H9 (cell line): ENCODE measurements around the gene UNC13D. TPM values are rescaled to one million over a fixed set of nuclear protein-coding genes. Genes with fewer than 3 reads are reported as not detected.

Experiments
- DNase-seq: peaks from one replicate; pipeline ENCODE4 v3.0.0-alpha.2; 2017
- H2AFZ ChIP-seq: one replicate; pipeline ENCODE4 v1.6.1; 2013; ENCODE audit warnings: mild to moderate bottlenecking, low read length, control low read depth, moderate library complexity
- H2AK5ac ChIP-seq: 2 replicates; pipeline ENCODE4 v1.6.1; 2013; ENCODE audit warnings: low read length, control low read depth, mixed read lengths; ENCODE audit not compliant: insufficient read length
- H2BK120ac ChIP-seq: one replicate; pipeline ENCODE4 v1.6.1; 2013; ENCODE audit warnings: low read depth, mild to moderate bottlenecking, low read length, control low read depth, inconsistent platforms; ENCODE audit not compliant: poor library complexity, severe bottlenecking
- H2BK12ac ChIP-seq: 2 replicates; pipeline ENCODE4 v1.6.1; 2013; ENCODE audit warnings: low read length, control low read depth, mixed read lengths, low read depth; ENCODE audit not compliant: insufficient read length
- H2BK15ac ChIP-seq: 2 replicates; pipeline ENCODE4 v1.6.1; 2013; ENCODE audit warnings: low read depth, low read length, control low read depth
- H2BK20ac ChIP-seq: one replicate; pipeline ENCODE4 v1.6.1; 2013; ENCODE audit warnings: low read depth, mild to moderate bottlenecking, low read length, control low read depth, inconsistent platforms; ENCODE audit not compliant: poor library complexity, severe bottlenecking
- H2BK5ac ChIP-seq: 2 replicates; pipeline ENCODE4 v1.6.1; 2013; ENCODE audit warnings: low read length, control low read depth, mixed read lengths; ENCODE audit not compliant: insufficient read length
- H3K14ac ChIP-seq: 2 replicates; pipeline ENCODE4 v1.6.1; 2013; ENCODE audit warnings: low read length, control low read depth; ENCODE audit not compliant: insufficient read depth
- H3K18ac ChIP-seq: 2 replicates; pipeline ENCODE4 v1.6.1; 2013; ENCODE audit warnings: low read depth, mild to moderate bottlenecking, mixed read lengths, low read length, control low read depth; ENCODE audit not compliant: insufficient read length
- H3K23ac ChIP-seq: 2 replicates; pipeline ENCODE4 v1.6.1; 2013; ENCODE audit warnings: low read length, control low read depth, mixed read lengths, low read depth; ENCODE audit not compliant: insufficient read length
- H3K23me2 ChIP-seq: 2 replicates; pipeline ENCODE4 v1.6.1; 2013; ENCODE audit warnings: low read depth, mild to moderate bottlenecking, mixed read lengths, low read length, control low read depth; ENCODE audit not compliant: insufficient read length, poor library complexity, severe bottlenecking
- H3K27ac ChIP-seq: 2 replicates; pipeline ENCODE4 v1.5.1; 2013; ENCODE audit warnings: low read length, control low read depth, mixed read lengths, low read depth; ENCODE audit not compliant: insufficient read length
- H3K27me3 ChIP-seq: 2 replicates; pipeline ENCODE4 v1.6.1; 2013; ENCODE audit warnings: low read length, control low read depth, inconsistent platforms; ENCODE audit not compliant: insufficient read depth
- H3K4ac ChIP-seq: 2 replicates; pipeline ENCODE4 v1.6.1; 2013; ENCODE audit warnings: low read depth, mild to moderate bottlenecking, control low read depth, inconsistent platforms, low read length, moderate library complexity
- H3K4me1 ChIP-seq: 2 replicates; pipeline ENCODE4 v1.6.1; 2013; ENCODE audit warnings: low read length, control low read depth, inconsistent platforms; ENCODE audit not compliant: insufficient read depth
- H3K4me2 ChIP-seq: 2 replicates; pipeline ENCODE4 v1.6.1; 2013; ENCODE audit warnings: low read length, control low read depth, mixed read lengths; ENCODE audit not compliant: insufficient read length, insufficient read depth
- H3K56ac ChIP-seq: 2 replicates; pipeline ENCODE4 v1.6.1; 2013; ENCODE audit warnings: low read depth, mild to moderate bottlenecking, mixed read lengths, low read length, control low read depth; ENCODE audit not compliant: insufficient read length
- H3K79me1 ChIP-seq: 2 replicates; pipeline ENCODE4 v1.6.1; 2013; ENCODE audit warnings: low read depth, mild to moderate bottlenecking, moderate library complexity, low read length, control low read depth, inconsistent platforms; ENCODE audit not compliant: insufficient read depth, poor library complexity, severe bottlenecking
- H3K79me2 ChIP-seq: 2 replicates; pipeline ENCODE4 v1.6.1; 2013; ENCODE audit warnings: low read length, control low read depth, inconsistent platforms; ENCODE audit not compliant: insufficient read depth
- H3K9ac ChIP-seq: 2 replicates; pipeline ENCODE4 v1.6.1; 2013; ENCODE audit warnings: low read length, control low read depth, mixed read lengths; ENCODE audit not compliant: insufficient read length; ENCODE audit errors: extremely low read depth
- H3K9me3 ChIP-seq: one replicate; pipeline ENCODE4 v1.6.1; 2013; ENCODE audit warnings: low read depth, low read length, inconsistent platforms; ENCODE audit not compliant: control insufficient read depth
- H3T11ph ChIP-seq: one replicate; pipeline ENCODE4 v1.6.1; 2013; ENCODE audit warnings: mild to moderate bottlenecking, low read length, control low read depth, inconsistent platforms
- H4K20me1 ChIP-seq: one replicate; pipeline ENCODE4 v1.6.1; 2013; ENCODE audit not compliant: control insufficient read depth, insufficient read length, insufficient read depth
- H4K5ac ChIP-seq: 2 replicates; pipeline ENCODE4 v1.6.1; 2013; ENCODE audit warnings: low read depth, mild to moderate bottlenecking, mixed read lengths, low read length, control low read depth; ENCODE audit not compliant: insufficient read length
- H4K8ac ChIP-seq: replicated peaks from 2 replicates; pipeline ENCODE4 v1.6.1; 2013; ENCODE audit warnings: low read length, control low read depth, mixed read lengths, low read depth; ENCODE audit not compliant: insufficient read length
- H4K91ac ChIP-seq: 2 replicates; pipeline ENCODE4 v1.6.1; 2013; ENCODE audit warnings: low read depth, mild to moderate bottlenecking, moderate library complexity, mixed read lengths, low read length, control low read depth; ENCODE audit not compliant: insufficient read length
- H3K27ac Mint-ChIP-seq, 3 experiments: 2 replicates in 2 of 3; 3 replicates in 1 of 3; pipeline ENCODE4 v1.8.0; 2020 to 2021; ENCODE audit warnings: mixed read lengths in 3 of 3, mild to moderate bottlenecking in 1 of 3, moderate library complexity in 1 of 3
- H3K27me3 Mint-ChIP-seq: 2 replicates; pipeline ENCODE4 v1.8.0; 2021; ENCODE audit warnings: low read depth, mild to moderate bottlenecking, moderate library complexity, mixed read lengths
- H3K36me3 Mint-ChIP-seq, 3 experiments: 2 replicates in 2 of 3; 3 replicates in 1 of 3; pipeline ENCODE4 v1.8.0; 2020 to 2021; ENCODE audit warnings: low read depth in 3 of 3, mixed read lengths in 3 of 3; ENCODE audit not compliant: insufficient read depth in 1 of 3
- H3K4me1 Mint-ChIP-seq, 2 experiments: 2 replicates each; pipeline ENCODE4 v1.8.0; 2020; ENCODE audit warnings: mixed read lengths in 2 of 2
- H3K4me3 Mint-ChIP-seq, 2 experiments: 2 replicates in 1 of 2; 3 replicates in 1 of 2; pipeline ENCODE4 v1.8.0; 2020 to 2021; ENCODE audit warnings: mild to moderate bottlenecking in 2 of 2, mixed read lengths in 2 of 2, moderate library complexity in 1 of 2
- H3K9me3 Mint-ChIP-seq, 2 experiments: 2 replicates in 1 of 2; 3 replicates in 1 of 2; pipeline ENCODE4 v1.8.0; 2020; ENCODE audit warnings: mild to moderate bottlenecking in 2 of 2, mixed read lengths in 2 of 2, moderate library complexity in 1 of 2
- CTCF ChIP-seq: fragments of 200-600 bp; sonication (generic); conservative IDR thresholded peaks from 3 replicates; pipeline ENCODE4 v1.8.0; 2021; ENCODE audit warnings: antibody characterized with exemption, mild to moderate bottlenecking
- WGBS: extraction: QIAGEN DNeasy Blood & Tissue Kit; methylation state at CpG from one replicate; pipeline ENCODE4 v1.1.7; 2013; ENCODE audit warnings: missing lambda C conversion rate, low lambda C conversion rate, mixed read lengths; ENCODE audit not compliant: insufficient read length; ENCODE audit errors: extremely low coverage; 5-methylcytosine and 5-hydroxymethylcytosine counted together
- total RNA-seq: library from RNA; stranded (reverse); gene quantifications from 2 replicates; pipeline ENCODE4 v1.2.1, GENCODE V29; 2021

The UNC13D gene
- total RNA-seq, 1 experiment from 2014 or later, result 6.3 TPM

DNA sequence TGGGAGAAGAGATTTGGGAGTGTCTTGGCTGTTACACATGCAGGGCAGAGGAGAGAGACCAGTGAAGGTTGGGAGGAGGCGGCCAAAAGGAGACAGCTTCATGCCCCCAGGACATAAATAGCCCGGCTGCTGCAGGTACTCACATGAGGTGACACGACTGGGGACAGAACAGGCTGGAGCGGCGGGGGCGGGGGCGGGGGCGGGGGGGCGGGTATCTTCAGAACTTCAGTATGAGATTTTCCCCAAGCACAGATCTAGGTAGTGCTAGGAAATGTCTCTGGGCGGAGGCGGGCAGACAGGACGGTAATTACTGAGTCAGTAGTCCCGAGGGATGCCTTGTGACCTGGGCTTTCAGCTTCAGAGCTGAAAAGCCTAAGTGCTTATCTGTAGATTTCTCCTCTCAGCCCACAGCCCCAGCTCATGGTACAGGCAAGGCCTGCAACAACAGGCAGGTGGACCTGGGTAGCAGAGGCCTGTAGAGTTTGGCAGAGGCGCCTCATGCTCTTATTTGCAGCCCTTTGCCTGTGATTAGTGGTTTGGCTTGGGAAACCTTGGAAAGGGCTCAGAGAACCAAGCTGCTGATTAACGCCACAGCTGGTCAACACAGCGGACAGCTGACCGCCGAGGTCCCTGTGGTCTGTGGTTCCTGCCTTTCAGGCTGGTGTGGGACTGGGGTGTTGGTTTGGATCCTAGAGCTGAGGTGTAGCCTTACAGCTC lies 35.1 kb downstream of the UNC13D start:
- no peak overlapping the region for H4K8ac ChIP-seq
- no peak overlapping the region for H3K27ac ChIP-seq
- no peaks in the 10 kb centered on the region for H3K79me1 ChIP-seq
- H2AK5ac ChIP-seq, result no peak overlapping the region
- no peaks in the 10 kb centered on the region for H3K9me3 ChIP-seq
- Mint-ChIP-seq H3K9me3 (no peaks in the 10 kb centered on the region), H3K4me1 (no peaks in the 10 kb centered on the region), H3K36me3 (peaks cover 6 to 39% (median 31%) of the 10 kb centered on the region in 3 experiments; a peak in 6 of 7 replicates), H3K27ac (peak overlapping the region in 2 of 3 experiments; percentile 8 to 78; a peak in 3 of 7 replicates), H3K4me3 (no peak overlapping the region), H3K27me3 (no peaks in the 10 kb centered on the region)
- no peak overlapping the region for H2BK15ac ChIP-seq
- H3K79me2 ChIP-seq, result no peaks in the 10 kb centered on the region
- no peak overlapping the region for H2BK5ac ChIP-seq
- H3K4me1 ChIP-seq, result no peaks in the 10 kb centered on the region
- TF ChIP-seq CTCF, result no peak
- no peak overlapping the region for H3K18ac ChIP-seq
- H3K56ac ChIP-seq, result no peak overlapping the region
- no peak overlapping the region for H2BK120ac ChIP-seq
- H4K5ac ChIP-seq, result no peak overlapping the region
- no CpG with 5 or more reads among the region's 18 CpGs for WGBS
- DNase-seq, result peak; percentile 29
- H3T11ph ChIP-seq, result no peak overlapping the region
- H4K20me1 ChIP-seq, result no peaks in the 10 kb centered on the region
- no peak overlapping the region for H2BK20ac ChIP-seq
- no peak overlapping the region for H3K14ac ChIP-seq
- H3K4ac ChIP-seq, result no peak overlapping the region
- no peak overlapping the region for H4K91ac ChIP-seq
- no peak overlapping the region for H2AFZ ChIP-seq
- no peak overlapping the region for H3K4me2 ChIP-seq
- no peaks in the 10 kb centered on the region for H3K27me3 ChIP-seq
- no peaks in the 10 kb centered on the region for H3K23me2 ChIP-seq
- no peak overlapping the region for H3K23ac ChIP-seq
- no peak overlapping the region for H2BK12ac ChIP-seq
- no peak overlapping the region for H3K9ac ChIP-seq
